Small intestine (tissue), 7 donors: Measurements from ENCODE around the gene ACSF3. TPM values are rescaled to one million over a fixed set of nuclear protein-coding genes. Genes with fewer than 3 reads are reported as not detected.
"Not testable (repeated sequence)": the region's sequence is repeated elsewhere in the genome, so short reads cannot be mapped to it uniquely, and the experiment has no call there.

Experiments
- DNase-seq, 2 donors: peaks; one replicate each; pipeline versions ENCODE4 v3.0.0 to v3.0.0-alpha.2; 2013
- FAIRE-seq: peaks from 2 replicates; lab custom pipeline; 2012; peaks lifted over from hg19 to GRCh38; lab: Jason Lieb, UNC
- H3K27ac ChIP-seq, 3 donors: one replicate each; pipeline ENCODE4 v1.5.1; 2013; ENCODE audit warnings: low read length in 2 of 3, mild to moderate bottlenecking in 2 of 3, control low read depth in 1 of 3, inconsistent platforms in 1 of 3, low read depth in 1 of 3, moderate library complexity in 1 of 3
- H3K27me3 ChIP-seq, 3 donors: one replicate each; pipeline ENCODE4 v1.6.1; 2013; ENCODE audit warnings: low read length in 3 of 3, inconsistent platforms in 1 of 3; ENCODE audit not compliant: control insufficient read depth in 3 of 3, insufficient read depth in 3 of 3
- H3K36me3 ChIP-seq, 3 donors: one replicate each; pipeline ENCODE4 v1.6.1; 2013; ENCODE audit warnings: low read length in 3 of 3, inconsistent platforms in 1 of 3, low read depth in 1 of 3, mild to moderate bottlenecking in 1 of 3, moderate library complexity in 1 of 3; ENCODE audit not compliant: control insufficient read depth in 3 of 3, insufficient read depth in 2 of 3
- H3K4me1 ChIP-seq, 3 donors: one replicate each; pipeline ENCODE4 v1.6.1; 2013; ENCODE audit warnings: low read length in 2 of 3, inconsistent platforms in 1 of 3, low read depth in 1 of 3, mild to moderate bottlenecking in 1 of 3, moderate library complexity in 1 of 3; ENCODE audit not compliant: control insufficient read depth in 3 of 3, insufficient read depth in 2 of 3
- H3K4me3 ChIP-seq, 3 donors: one replicate each; pipeline ENCODE4 v1.5.1; 2013; ENCODE audit warnings: low read length in 3 of 3, control low read depth in 1 of 3, inconsistent platforms in 1 of 3, low read depth in 1 of 3, mild to moderate bottlenecking in 1 of 3, moderate library complexity in 1 of 3
- H3K9me3 ChIP-seq, 2 donors: one replicate each; pipeline ENCODE4 v1.6.1; 2013; ENCODE audit warnings: low read depth in 1 of 2, low read length in 1 of 2; ENCODE audit not compliant: control insufficient read depth in 2 of 2, insufficient read depth in 1 of 2
- WGBS, 3 donors: extraction: QIAGEN DNeasy Blood & Tissue Kit; methylation state at CpG; one replicate each; pipeline ENCODE4 v1.1.7; 2013; 5-methylcytosine and 5-hydroxymethylcytosine counted together
- polyA plus RNA-seq, 4 donors: library from polyadenylated mRNA; stranded (reverse) in 3 of 4; unstranded in 1 of 4; fragments of 200-250 nt in 3 of 4; fragments of 120-200 nt in 1 of 4; gene quantifications; one replicate each; pipeline versions ENCODE4 v1.2.1 to v1.2.3, GENCODE V29; 2013
- donor health status: healthy with polysubstance abuse.
- donor health status: control.
- donor health status: control.
- donor health status: Bipolar disorder and iron deficiency.
- donor health status: healthy.

ACSF3 gene
- polyA plus RNA-seq, 4 donors, result 35.3 to 93.7 (median 58.7) TPM

- WGBS, 3 donors, result 80 to 88% (median 84%) methylated on average over 22 of the region's 22 CpGs
- no peak for FAIRE-seq
- Histone ChIP-seq H3K27me3 (peaks cover 0 to 31% (median 3%) of the 10 kb centered on the region in 3 donors), H3K36me3 (no peaks in the 10 kb centered on the region), H3K4me3 (no peak overlapping the region), H3K9me3 (peaks cover 0 to 11% of the 10 kb centered on the region in 2 donors), H3K4me1 (peaks cover 0 to 12% (median 0%) of the 10 kb centered on the region in 3 donors), H3K27ac (no peak overlapping the region)
- DNase-seq, result no peak
Observed at GRCh38 chr16:89072548-89073130, 21.0 kb upstream of the ACSF3 start.

- no peak for FAIRE-seq
- WGBS, 3 donors, result 91 to 96% (median 95%) methylated on average over 34 of the region's 34 CpGs
Observed at GRCh38 chr16:89073346-89074071, 20.1 kb upstream of the ACSF3 start.

GRCh38 chr16:89074072-89074674 is 19.5 kb upstream of the ACSF3 start:
- not testable (repeated sequence) for DNase-seq, H3K4me3 ChIP-seq, H3K36me3 ChIP-seq, FAIRE-seq, H3K27ac ChIP-seq
- Histone ChIP-seq H3K4me1 (peaks cover 0 to 12% (median 0%) of the 10 kb centered on the region in 3 donors), H3K27me3 (peaks cover 0 to 26% (median 3%) of the 10 kb centered on the region in 3 donors), H3K9me3 (peaks cover 0 to 11% of the 10 kb centered on the region in 2 donors)
- 93 to 95% (median 95%) methylated on average over 29 to 35 of the region's 35 CpGs for WGBS, 3 donors

More at GRCh38 chr16:89073346-89074071, 20.1 kb upstream of the ACSF3 start:
- Histone ChIP-seq H3K36me3 (no peaks in the 10 kb centered on the region), H3K27me3 (peaks cover 0 to 27% (median 3%) of the 10 kb centered on the region in 3 donors), H3K27ac (no peak overlapping the region), H3K4me1 (peaks cover 0 to 12% (median 0%) of the 10 kb centered on the region in 3 donors), H3K4me3 (no peak overlapping the region), H3K9me3 (peaks cover 0 to 11% of the 10 kb centered on the region in 2 donors)
- DNase-seq, result no peak

- Histone ChIP-seq H3K27ac (no peak overlapping the region), H3K9me3 (peaks cover 0 to 11% of the 10 kb centered on the region in 2 donors), H3K27me3 (peaks cover 0 to 20% (median 0%) of the 10 kb centered on the region in 3 donors), H3K4me3 (no peak overlapping the region), H3K36me3 (no peaks in the 10 kb centered on the region), H3K4me1 (peaks cover 0 to 12% (median 0%) of the 10 kb centered on the region in 3 donors)
- FAIRE-seq (no peak), DNase-seq (no peak)
- 89 to 93% (median 92%) methylated on average over 37 of the region's 37 CpGs for WGBS, 3 donors
Observed at GRCh38 chr16:89074803-89075688, 18.6 kb upstream of the ACSF3 start.

- H3K9me3 ChIP-seq, result peaks cover 0 to 11% of the 10 kb centered on the region in 2 donors
- no peak overlapping the region for H3K27ac ChIP-seq
- FAIRE-seq, result no peak
- peaks cover 0 to 12% (median 0%) of the 10 kb centered on the region in 3 donors for H3K4me1 ChIP-seq
- H3K4me3 ChIP-seq, result no peak overlapping the region
- H3K36me3 ChIP-seq, result no peaks in the 10 kb centered on the region
- 88 to 94% (median 93%) methylated on average over 14 of the region's 14 CpGs for WGBS, 3 donors
- peaks cover 0 to 15% (median 0%) of the 10 kb centered on the region in 3 donors for H3K27me3 ChIP-seq
- no peak for DNase-seq
Observed at GRCh38 chr16:89076159-89076558, 17.5 kb upstream of the ACSF3 start.

- no peak for DNase-seq
- Histone ChIP-seq H3K4me1 (peaks cover 0 to 6% (median 0%) of the 10 kb centered on the region in 3 donors), H3K27me3 (peaks cover 0 to 10% (median 0%) of the 10 kb centered on the region in 3 donors), H3K9me3 (peaks cover 0 to 11% of the 10 kb centered on the region in 2 donors), H3K27ac (no peak overlapping the region), H3K4me3 (no peak overlapping the region), H3K36me3 (no peaks in the 10 kb centered on the region)
- WGBS, 3 donors, result 93 to 97% (median 96%) methylated on average over 16 of the region's 16 CpGs
- no peak for FAIRE-seq
Observed at GRCh38 chr16:89077076-89077475, 16.6 kb upstream of the ACSF3 start.

- no peak overlapping the region for H3K4me3 ChIP-seq
- FAIRE-seq (no peak), DNase-seq (no peak)
- no peaks in the 10 kb centered on the region for H3K4me1 ChIP-seq
- H3K36me3 ChIP-seq, result no peaks in the 10 kb centered on the region
- no peak overlapping the region for H3K27ac ChIP-seq
- peaks cover 0 to 11% of the 10 kb centered on the region in 2 donors for H3K9me3 ChIP-seq
- peaks cover 0 to 5% (median 0%) of the 10 kb centered on the region in 3 donors for H3K27me3 ChIP-seq
- 61 to 77% (median 72%) methylated on average over 8 of the region's 8 CpGs for WGBS, 3 donors
Observed at GRCh38 chr16:89078172-89078571, 15.5 kb upstream of the ACSF3 start.
